Vein endothelial cell (primary cell): ENCODE data around the gene ARHGAP15. TPM values are rescaled to one million over a fixed set of nuclear protein-coding genes. Genes with fewer than 3 reads are reported as not detected.

ENCODE experiments used
- small RNA-seq: library from RNA; depleted of rRNA; stranded (forward); fragments of <200 nt; gene quantifications from one replicate; pipeline ENCODE3, GENCODE V24; 2012
- total RNA-seq: library from RNA; depleted of rRNA; stranded (reverse); fragments of >200 nt; gene quantifications from 2 replicates; pipeline ENCODE4 v1.2.3, GENCODE V29; 2012

Gene ARHGAP15
- total RNA-seq = not detected in 2 replicates

GRCh38 chr2:143128681-143129580, at the start of gene ARHGAP15:
ARHGAP15 (plus strand) TSS chr2:143129419.

Small RNA genes lying within 50 kb of the gene (small RNA-seq; reads per million reads assigned to genes)
- not detected for gene MTND4LP12
